ENCODE results near the gene SYVN1. TPM values are rescaled to one million over a fixed set of nuclear protein-coding genes. Genes with fewer than 3 reads are reported as not detected.

The SYVN1 gene
- total RNA-seq, 1 experiment from 2014 or later, result 68.5 TPM

GRCh38 chr11:65107751-65108468 lies 26.4 kb downstream of the SYVN1 start:
- CTCF ChIA-PET, result interaction anchor here (0.6 to 1.7 kb wide), 2 partner anchors 10 to 150 kb away, joined by 3 read pairs; no protein-coding TSS in a partner anchor
- DNase-seq, result no peak
- no TSS peak for BruUV-seq (replicated peaks)
- H3K27me3 Mint-ChIP-seq (ENCODE audit: unreplicated experiment), result no peaks in the 10 kb centered on the region
- H3K9me3 Mint-ChIP-seq (ENCODE audit: low read depth, unreplicated experiment), result no peaks in the 10 kb centered on the region
- no peak overlapping the region for H3K27ac Mint-ChIP-seq (ENCODE audit: unreplicated experiment)
- H3K4me1 Mint-ChIP-seq (ENCODE audit: low read depth, unreplicated experiment), result peaks cover 20% of the 10 kb centered on the region
- TF ChIP-seq CTCF (IDR thresholded peaks at IDR 0.05; ENCODE audit: unreplicated experiment), result no peak
- intact Hi-C loops (cut with micrococcal nuclease; ENCODE audit: unreplicated experiment), result no loop called here
- peaks cover 41% of the 10 kb centered on the region for H3K36me3 Mint-ChIP-seq (ENCODE audit: insufficient read depth, unreplicated experiment)
- no peak overlapping the region for H3K4me3 Mint-ChIP-seq (ENCODE audit: low read depth, unreplicated experiment)

GRCh38 chr11:65107078-65107477 lies 27.2 kb downstream of the SYVN1 start:
- Mint-ChIP-seq H3K27me3 (ENCODE audit: unreplicated experiment) (no peaks in the 10 kb centered on the region), H3K4me1 (ENCODE audit: low read depth, unreplicated experiment) (peaks cover 20% of the 10 kb centered on the region), H3K27ac (ENCODE audit: unreplicated experiment) (no peak overlapping the region), H3K36me3 (ENCODE audit: insufficient read depth, unreplicated experiment) (peaks cover 32% of the 10 kb centered on the region), H3K4me3 (ENCODE audit: low read depth, unreplicated experiment) (no peak overlapping the region), H3K9me3 (ENCODE audit: low read depth, unreplicated experiment) (no peaks in the 10 kb centered on the region)
- no peak for DNase-seq
- intact Hi-C loops (cut with micrococcal nuclease; ENCODE audit: unreplicated experiment), result no loop called here
- no TSS peak for BruUV-seq (replicated peaks)
- TF ChIP-seq CTCF (IDR thresholded peaks at IDR 0.05; ENCODE audit: unreplicated experiment), result no peak
- CTCF ChIA-PET, result no interaction called here

- intact Hi-C loops (cut with micrococcal nuclease; ENCODE audit: unreplicated experiment), result no loop called here
- H3K4me3 Mint-ChIP-seq (ENCODE audit: low read depth, unreplicated experiment), result no peak overlapping the region
- H3K27me3 Mint-ChIP-seq (ENCODE audit: unreplicated experiment), result no peaks in the 10 kb centered on the region
- CTCF ChIA-PET, result no interaction called here
- TF ChIP-seq CTCF (IDR thresholded peaks at IDR 0.05; ENCODE audit: unreplicated experiment), result no peak
- no peak for DNase-seq
- peaks cover 10% of the 10 kb centered on the region for H3K36me3 Mint-ChIP-seq (ENCODE audit: insufficient read depth, unreplicated experiment)
- H3K9me3 Mint-ChIP-seq (ENCODE audit: low read depth, unreplicated experiment), result no peaks in the 10 kb centered on the region
- no peak overlapping the region for H3K27ac Mint-ChIP-seq (ENCODE audit: unreplicated experiment)
- no peaks in the 10 kb centered on the region for H3K4me1 Mint-ChIP-seq (ENCODE audit: low read depth, unreplicated experiment)
- BruUV-seq (replicated peaks), result no TSS peak
Measured at GRCh38 chr11:65104628-65105027, 29.7 kb downstream of the SYVN1 start.

GRCh38 chr11:65103476-65103875 lies 30.8 kb downstream of the SYVN1 start:
- no peaks in the 10 kb centered on the region for H3K9me3 Mint-ChIP-seq (ENCODE audit: low read depth, unreplicated experiment)
- H3K27me3 Mint-ChIP-seq (ENCODE audit: unreplicated experiment), result no peaks in the 10 kb centered on the region
- no peak for TF ChIP-seq CTCF (IDR thresholded peaks at IDR 0.05; ENCODE audit: unreplicated experiment)
- H3K4me3 Mint-ChIP-seq (ENCODE audit: low read depth, unreplicated experiment), result no peak overlapping the region
- BruUV-seq (replicated peaks), result no TSS peak
- no peak overlapping the region for H3K27ac Mint-ChIP-seq (ENCODE audit: unreplicated experiment)
- intact Hi-C loops (cut with micrococcal nuclease; ENCODE audit: unreplicated experiment), result no loop called here
- peaks cover 5% of the 10 kb centered on the region for H3K4me1 Mint-ChIP-seq (ENCODE audit: low read depth, unreplicated experiment)
- CTCF ChIA-PET, result no interaction called here
- H3K36me3 Mint-ChIP-seq (ENCODE audit: insufficient read depth, unreplicated experiment), result peaks cover 10% of the 10 kb centered on the region
- no peak for DNase-seq

All from Calu3 (cell line).